ACHN (cell line): ENCODE measurements around the gene HSPBAP1.

Experiments
- DNase-seq: peaks from one replicate; pipeline ENCODE4 v3.0.0-alpha.2; 2015
- in situ Hi-C: cut with HindIII; loops from 2 replicates; pipeline ENCODE4 v1.10.0; 2017; ENCODE audit warnings: low sequenced_read_pairs, low pct_ligation_motif_present, low pct_unique_long_range_greater_than_20kb

Gene HSPBAP1

DNA sequence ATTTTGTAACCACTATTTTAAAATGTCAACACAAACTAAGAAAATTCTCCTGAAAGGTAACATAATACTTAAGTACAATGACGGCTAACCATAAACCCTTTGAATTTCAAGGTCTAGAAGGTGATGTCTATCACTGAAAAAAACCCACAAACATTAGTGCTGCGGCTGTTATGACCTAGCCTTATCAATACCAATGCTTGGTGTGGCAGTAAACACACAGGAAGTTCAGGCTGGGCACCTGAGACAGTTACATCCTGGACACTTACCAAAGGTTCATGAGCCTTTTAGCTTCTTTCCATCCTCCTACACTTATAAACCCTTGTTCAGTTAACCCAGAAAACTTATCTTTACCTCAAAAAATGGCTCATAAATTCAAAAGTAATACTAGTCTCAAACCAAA is 5.8 kb downstream of the HSPBAP1 start:
- in situ Hi-C loops = no loop called here
- DNase-seq = no peak

DNA sequence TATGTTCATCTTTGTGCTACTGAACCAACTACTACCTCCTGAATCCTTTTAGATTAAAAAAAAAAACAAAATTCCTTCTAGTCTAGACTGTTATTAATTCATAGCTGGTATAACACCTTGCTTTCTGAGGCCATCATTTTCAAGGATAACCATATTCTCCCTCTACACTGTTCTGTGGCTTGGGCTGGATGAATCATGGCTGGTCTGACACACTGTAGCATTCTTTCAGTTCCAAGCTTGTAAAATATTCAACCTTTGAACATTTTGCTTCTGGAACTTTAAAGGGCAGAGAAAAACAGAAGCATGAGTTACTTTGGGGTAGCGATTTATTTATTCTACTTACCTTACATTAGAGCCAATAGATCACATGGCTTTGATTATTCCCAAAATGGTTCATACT is 7.6 kb downstream of the HSPBAP1 start:
- in situ Hi-C loops = no loop called here
- peak; percentile 64 for DNase-seq

DNA sequence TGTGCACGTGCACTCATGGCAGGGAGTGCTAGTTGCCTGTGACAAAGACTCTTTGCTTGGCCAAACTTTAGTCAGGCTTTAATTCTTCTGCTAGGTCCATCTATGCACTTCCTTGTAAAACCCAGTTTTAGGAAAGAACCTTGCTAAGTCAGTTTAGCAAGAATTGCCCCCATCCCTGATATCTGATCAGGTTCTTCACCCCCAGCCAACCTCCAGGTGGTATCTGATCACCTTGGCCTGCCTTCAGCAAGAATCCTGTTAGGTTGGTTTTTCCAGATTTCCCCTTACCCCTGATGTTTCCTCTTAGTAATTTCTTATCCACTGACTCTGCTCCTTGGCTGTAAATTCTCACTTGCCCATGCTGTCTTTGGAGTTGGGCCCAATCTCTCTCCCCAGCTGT is 8.4 kb downstream of the HSPBAP1 start:
- in situ Hi-C loops = no loop called here
- DNase-seq = no peak

DNA sequence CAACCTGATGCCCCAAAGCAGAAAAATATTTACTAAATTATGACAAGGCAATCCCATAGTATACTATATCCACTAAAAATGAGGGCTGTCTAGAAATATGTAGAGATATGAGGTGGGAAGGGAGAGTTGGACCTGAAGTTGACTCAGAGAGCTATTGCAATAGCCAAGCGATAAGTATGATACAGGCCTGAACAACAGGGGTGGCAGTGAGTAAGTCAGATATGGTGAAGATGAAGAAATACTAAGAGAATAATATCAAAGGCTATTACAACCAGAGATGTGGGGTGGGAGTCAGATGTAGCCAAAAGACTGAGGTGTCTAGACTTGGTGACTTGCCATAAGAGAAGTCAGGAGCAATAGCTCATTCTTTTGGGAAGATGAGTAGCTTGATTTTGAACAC is 9.2 kb downstream of the HSPBAP1 start:
- in situ Hi-C loops = no loop called here
- no peak for DNase-seq

DNA sequence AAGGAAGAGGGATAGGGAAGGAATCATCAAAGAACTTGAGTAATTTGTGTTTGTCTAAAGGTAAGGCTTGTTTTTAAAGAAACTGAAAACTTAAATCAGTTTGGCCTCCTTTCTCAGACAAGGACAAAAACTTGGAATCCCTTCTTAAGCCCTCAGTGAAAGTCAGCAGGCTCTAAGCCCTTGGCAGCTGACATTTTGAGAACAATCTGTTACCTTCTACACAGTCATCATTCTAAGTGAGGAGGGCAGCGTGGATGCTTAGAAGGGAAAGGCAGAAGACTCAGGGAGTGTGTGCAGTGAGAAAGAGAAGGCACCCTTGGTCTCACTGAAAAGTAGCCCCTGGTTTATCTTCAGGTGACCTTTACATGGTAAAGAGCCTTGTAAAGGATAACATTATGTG is 10.8 kb downstream of the HSPBAP1 start:
- in situ Hi-C loops = no loop called here
- no peak for DNase-seq

DNA sequence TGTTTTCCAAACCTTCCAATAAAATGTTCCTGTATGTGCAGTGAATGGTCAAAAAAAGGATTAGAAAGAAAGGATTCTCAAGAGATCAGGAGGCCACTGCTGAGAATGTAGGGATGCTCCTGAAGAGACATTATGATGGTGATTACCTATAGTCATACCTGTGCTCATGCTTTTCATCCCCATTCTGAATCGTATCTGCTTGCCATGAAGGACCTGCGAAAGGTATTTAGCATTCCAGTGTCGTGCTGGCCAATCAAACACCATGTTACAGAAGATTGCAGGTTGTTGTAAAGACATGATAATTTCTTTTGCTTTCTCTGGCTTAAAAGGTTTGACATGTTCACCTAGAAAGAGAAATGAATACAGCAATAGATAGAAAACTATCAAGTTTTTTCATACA is 16.1 kb downstream of the HSPBAP1 start:
- DNase-seq = no peak
- in situ Hi-C loops = no loop called here

DNA sequence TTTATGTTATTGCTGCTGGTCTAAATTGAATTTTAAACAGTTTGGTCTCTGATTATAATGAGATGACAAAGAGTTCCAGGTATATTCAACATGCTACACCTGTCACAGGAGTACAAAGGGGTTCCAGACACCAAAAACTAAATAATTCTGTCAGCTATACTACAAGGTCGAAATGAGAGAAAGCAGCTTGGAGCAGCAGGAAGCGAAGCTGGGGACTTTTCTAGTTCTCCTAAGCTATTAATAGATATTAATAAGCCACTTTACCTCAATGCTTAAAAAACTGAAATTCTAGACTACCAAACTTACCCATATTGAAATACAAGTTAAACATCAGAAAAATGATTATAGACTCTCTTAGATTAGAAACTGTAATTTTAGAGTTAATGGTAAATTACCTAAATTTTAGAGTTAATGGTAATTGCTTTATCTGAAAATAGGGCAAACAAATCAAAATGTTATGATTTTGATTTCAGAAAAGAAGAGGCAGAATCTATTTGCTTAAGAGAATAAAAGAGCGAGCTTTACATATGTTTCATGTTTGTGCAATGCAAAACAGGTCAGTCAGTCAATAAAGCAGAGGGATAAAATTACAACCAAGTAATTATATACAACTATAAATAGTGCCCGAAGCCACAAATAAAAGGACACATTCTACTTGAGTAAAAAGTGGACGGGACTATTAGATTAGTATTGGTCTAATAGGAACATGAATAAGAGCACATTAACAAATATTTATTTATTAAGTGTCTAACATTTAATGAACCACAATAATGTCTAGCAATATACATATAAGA is 16.8 kb downstream of the HSPBAP1 start:
- in situ Hi-C loops = no loop called here

DNA sequence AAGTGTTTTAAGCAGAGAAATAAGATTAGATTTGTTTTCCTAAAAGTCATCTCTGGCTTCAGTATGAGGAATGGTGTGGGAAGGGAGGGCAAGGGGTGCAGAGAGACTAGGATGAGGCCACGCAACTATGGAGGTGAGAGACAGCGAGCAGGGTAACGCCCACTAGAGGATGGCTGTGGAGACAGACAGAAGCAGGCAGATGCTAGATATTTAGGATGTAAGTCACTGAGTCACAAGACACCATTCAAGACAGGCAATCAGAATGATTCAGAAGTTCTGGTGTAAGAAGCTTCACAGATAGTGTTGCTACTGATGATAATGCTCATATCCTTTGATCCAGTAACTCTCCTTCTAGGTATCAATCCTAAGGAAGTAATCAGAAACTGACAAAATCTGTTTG is 19.1 kb downstream of the HSPBAP1 start:
- DNase-seq = peak; percentile 27
- in situ Hi-C loops = no loop called here

More for the DNA sequence above, 16.8 kb downstream of the HSPBAP1 start:
- no peak for DNase-seq

DNA sequence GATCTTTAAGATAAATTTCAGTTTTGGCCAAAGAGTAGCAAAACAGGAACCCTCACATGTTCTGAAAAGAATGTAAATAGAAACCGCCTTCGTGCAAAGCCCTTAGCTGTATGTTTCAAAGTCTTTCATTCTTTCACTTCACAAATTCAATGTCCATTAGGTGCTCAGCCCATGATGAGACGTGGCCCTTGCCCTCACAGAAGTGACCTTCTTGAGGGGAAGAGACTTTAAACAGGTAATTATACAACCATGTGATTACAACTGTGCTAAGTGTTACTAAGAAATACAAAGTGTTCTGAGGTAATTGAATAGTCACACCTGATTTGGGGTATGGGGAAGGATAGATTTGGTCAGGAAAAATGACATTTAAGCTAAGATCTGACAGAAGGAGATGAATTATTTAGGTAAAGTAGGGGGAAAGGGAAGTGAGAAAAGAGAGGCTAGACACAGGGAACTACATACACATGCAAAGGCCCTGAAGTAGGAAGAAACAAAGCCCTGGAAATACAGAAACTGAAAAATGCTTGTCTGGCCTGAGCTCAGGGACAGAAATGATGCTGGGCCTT is 19.6 kb downstream of the HSPBAP1 start:
- DNase-seq = no peak
- in situ Hi-C loops = no loop called here

DNA sequence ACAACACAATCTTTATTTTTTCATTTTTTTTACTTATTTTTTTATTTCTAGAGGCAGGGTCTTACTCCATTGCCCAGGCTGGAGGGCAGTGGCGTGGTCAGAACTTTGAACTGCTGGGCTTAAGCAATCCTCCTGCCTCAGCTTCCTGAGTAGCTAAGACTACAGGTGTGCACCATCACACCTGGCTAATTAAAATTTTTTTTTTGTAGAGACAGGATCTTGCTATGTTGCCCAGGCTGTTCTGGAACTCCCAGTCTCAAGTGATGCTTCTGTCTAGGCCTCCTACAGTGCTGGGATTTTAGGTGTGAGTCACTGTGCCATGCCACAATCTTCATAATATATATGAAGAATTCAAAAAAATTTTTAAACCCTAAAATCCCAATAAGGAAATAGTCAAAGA is 20.8 kb downstream of the HSPBAP1 start:
- no peak for DNase-seq
- in situ Hi-C loops = no loop called here

DNA sequence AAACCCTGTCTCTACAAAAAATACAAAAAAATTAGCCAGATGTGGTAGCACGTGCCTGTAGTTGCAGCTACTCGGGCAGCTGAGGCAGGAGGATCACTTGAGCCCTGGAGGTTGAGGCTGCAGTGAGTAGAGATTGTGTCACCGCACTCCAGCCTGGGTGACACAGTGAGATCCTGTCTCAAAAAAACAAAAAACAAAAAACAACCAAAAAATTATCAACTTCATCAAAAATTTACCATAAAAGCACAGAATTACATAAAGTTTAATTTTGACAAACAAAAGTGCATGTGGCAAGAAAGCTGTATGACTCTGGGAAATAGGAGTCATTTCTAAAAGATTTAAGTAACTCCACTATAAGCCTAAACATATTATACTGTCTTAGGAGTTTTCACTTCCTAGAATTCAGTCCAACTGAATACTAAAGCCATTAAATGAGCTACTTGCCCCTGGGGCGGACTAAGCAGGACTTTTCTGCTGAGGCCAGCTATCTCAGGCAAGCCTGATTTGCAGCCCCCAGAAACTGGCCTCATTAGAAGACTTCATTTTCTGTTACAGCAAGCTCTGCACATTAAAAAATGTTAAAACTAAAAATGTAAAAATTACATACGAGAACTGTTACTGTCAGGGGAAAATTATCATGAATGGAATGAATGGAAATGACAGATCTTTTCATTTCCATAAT is 23.0 kb downstream of the HSPBAP1 start:
- in situ Hi-C loops = no loop called here
- DNase-seq = no peak

DNA sequence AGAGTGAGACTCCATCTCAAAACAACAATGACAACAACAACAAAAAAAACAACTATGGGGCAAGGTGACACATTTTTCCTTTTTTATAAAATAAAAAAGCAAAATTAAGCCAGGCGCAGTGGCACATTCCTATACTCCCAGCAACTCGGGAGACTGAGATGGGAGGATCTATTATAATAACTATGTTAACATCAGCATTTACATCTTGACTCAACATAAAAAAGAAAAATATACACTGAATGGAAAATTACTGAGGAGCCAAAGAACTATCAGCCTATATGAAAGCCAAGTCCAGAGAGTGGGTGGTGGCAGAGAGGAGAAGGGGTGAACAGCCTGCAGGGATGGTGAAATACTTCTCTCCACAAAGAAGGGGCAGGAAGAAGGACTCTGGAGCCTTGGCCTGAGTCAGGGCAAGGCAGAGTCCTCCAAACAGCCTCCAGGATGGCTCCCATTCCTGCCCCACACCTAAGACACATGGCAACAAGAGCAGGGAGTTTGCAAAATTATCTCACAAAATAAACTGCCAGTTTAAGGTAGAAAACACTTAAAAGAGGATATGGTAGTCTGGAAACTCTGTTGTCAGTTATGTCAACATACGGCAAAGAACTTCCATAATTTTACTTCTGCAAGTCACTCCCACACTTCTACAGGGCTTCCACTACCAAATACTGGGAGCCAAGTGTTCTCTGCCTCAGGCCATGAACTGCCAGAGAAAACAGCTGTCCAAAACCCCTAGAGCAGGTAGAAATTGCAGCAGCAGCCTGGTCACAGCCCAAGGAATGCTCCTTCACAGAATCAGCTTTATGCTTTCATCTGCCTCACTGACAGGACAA is 25.9 kb downstream of the HSPBAP1 start:
- in situ Hi-C loops = no loop called here
- no peak for DNase-seq

DNA sequence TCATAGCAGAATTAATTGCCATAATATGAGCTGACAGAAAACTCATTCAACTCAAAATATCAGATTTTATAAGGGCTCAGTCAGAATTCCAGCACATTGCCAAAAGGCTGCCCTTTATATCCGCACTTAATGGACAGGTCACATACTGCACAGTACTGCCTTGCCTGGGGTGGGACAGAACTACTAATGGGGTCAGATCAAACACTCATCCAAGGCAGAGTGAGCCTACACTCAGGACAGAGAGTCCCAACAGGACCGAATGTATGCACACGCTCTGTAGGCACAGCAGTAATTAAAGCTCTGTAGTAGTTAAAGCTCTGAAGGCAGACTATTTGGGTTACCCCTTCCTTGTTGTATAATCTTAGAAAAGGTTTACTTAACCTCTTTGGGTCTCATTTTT is 27.2 kb downstream of the HSPBAP1 start:
- in situ Hi-C loops = no loop called here

DNA sequence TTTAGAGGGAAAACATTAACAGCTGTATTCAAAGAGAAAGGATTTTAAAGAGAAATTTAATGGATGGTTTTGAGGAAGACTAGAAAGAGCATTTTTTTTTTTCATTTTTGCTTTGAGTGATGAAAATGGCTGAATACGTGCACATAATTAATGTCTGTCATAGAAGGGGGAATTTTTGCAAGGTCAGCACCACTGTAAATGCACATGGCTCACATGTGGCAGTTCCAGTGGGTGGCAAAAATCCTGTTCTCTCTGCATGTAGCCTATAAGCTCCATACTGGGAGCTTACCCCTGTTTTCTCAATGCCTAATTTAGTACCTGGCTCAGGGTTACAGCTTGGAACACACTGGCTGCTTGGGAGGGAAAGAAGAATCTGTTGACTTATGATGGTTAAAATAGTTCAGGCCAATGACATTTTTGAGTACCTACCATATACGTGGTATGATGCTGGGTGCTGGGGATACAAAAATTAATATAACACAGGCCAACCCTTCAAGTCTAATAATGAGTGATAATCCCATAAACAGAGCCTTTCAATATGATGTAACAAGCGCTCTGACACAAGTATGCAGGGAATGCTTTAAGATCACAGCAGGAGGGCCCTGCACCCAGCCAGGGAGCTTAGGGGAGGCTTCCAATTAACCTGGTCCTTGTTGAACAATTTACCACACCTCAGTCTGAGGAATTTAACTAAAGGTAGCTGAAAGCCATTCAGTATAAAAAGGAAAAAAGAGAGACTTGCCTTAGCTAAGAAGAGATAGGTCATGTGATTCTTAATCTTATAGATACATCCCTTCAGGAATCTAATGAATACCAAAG is 33.0 kb downstream of the HSPBAP1 start:
- in situ Hi-C loops = no loop called here
- peak; percentile 44 for DNase-seq

More for the DNA sequence above, 27.2 kb downstream of the HSPBAP1 start:
- DNase-seq = no peak

DNA sequence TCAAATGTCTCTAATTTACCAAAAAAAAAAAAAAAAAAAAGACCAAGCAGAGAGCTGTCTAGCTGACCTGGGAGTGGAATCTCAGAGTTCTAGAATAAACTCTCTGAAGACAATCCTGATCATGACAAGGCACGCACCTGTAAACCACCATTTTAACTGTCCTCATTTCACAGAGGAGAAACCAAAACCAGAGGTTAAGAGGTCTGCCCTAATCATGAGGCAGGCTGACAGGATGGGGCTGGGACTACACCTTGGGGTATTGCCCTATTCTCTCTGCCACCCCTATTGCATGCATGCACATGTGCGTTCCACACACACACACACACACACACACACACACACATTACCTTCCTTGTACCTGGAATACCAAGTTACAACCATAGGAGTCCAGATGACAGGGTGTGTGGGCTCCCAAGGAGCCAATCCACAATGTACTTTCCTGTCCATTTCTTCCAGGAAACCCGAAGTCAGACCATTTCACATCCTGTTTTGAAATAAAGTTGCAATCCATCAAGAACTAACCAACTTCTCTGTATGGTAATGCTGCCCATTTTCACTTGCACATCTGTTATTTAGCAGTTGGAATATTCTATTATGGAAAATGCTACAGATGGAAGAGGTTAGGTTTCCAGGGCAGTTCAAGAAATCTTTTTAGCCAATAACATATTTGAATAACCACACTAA is 34.6 kb downstream of the HSPBAP1 start:
- in situ Hi-C loops = no loop called here
- no peak for DNase-seq

DNA sequence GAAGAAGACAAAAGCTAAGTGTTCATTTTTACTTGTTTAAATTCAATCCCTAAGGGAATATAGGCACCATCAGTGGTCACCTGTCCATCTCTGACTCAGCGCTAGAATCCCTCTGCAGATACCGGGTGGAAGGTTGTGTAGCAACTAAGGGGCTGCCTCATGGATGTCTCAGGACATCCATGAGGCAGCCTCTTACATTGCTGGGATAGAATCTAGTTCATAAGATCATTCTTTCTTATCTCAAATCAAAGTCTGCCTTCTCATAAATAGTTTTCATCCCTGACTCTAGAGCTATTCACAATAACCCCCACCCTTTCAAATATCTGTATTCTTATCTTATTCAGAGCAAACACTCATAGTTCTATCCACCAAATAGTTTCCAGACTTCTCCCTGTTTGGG is 38.1 kb downstream of the HSPBAP1 start:
- in situ Hi-C loops = no loop called here
- DNase-seq = no peak

DNA sequence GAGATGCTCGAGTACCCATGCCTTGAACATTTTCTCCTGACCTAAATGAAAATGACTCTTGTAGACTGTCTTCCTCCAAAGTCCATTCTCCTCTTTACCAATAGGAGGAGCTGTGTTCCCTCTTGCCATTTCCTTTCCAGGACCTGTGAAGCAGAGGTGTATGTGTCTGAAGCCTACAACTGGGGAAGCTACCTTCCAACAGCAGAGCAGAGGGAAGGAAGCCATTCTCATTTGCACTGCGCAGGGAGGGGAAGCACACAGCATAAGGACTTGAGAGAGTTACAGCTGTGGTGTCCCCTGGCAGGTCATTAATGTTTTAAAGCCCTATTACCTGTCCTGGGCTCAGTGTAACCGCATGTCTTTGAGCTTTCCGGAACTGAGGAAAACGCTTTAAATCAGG is 38.7 kb downstream of the HSPBAP1 start:
- in situ Hi-C loops = no loop called here
- DNase-seq = peak; percentile 58

DNA sequence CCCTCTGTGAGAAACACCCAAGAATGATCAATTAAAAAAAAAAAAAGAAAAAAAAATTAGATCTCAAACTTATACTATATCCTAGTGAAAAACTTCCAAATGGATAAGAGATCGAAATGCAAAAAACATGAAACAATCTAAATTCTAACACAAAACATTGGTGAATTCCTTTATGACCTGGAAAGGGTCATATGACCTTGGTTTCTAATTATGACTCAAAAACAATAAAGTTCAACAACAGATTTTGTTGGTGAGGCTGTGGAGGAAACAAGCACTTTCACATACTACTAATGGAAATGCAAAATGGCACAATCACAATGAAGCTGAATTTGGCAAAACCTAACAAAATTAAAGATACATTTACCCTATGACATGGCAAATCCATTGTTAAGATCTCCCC is 45.3 kb downstream of the HSPBAP1 start:
- DNase-seq = no peak
- in situ Hi-C loops = no loop called here
